ENCODE data around the gene SARS2.
"Not testable (repeated sequence)": the region's sequence is repeated elsewhere in the genome, so short reads cannot be mapped to it uniquely, and the experiment has no call there.

The SARS2 gene

DNA sequence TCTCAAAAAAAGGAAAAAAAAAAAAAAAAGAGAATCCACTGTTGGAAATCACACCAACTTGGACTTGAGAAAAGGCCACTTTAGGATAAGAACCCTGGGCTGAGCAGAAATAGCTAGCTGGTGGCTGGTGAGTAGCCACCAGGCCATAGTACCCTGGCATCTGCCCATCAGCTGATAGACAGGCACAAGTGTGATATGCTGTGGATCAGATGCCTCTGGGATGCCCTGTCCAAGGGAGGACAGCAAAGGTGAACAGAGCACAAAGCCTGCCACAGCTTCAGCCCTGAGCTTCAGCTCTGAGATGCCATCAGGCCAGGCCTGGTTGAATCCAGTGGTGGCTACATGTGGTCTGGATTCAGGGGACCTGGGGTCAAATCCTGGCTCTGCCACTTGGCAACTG, 39.9 kb downstream of the SARS2 start:
- no peak for DNase-seq

DNA sequence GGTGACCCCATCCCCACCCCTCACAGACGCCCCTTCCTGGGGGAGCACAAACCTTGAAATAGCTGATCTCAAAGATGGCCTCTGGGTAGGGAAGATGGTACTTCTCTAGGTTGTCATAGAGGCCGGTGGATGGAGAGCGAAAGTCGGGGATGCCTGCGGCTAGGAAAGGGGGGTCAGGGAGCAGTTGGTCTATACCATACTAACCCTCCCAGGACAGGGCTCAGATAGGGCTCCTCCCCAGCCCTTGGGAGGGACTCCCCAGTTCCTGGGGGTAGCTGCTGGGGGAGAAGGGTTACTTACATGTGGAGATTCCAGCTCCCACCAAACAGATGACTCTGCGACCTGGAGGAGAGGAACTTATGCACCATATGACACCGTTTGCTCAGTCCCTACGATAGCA, 40.8 kb downstream of the SARS2 start:
- DNase-seq = no peak

GRCh38 chr19:38888876-38889275, 41.7 kb downstream of the SARS2 start:
- no peak for DNase-seq

DNA sequence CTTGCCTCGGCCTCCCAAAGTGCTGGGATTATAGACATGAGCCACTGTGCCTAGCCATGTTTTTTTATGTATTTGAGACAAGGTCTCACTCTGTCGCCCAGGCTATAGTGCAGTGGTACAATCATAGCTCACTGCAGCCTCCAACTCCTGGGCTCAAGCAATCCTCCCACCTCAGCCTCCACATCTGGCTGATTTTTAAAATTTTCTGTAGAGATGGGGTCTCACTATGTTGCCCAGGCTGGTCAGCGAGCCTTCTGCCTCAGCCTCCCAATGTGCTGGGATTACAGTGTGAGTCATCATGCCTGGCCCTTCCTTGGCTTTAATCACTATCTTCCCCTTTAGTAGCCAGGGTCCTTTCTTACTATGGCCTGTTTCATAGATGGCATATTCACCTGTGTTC, 45.9 kb downstream of the SARS2 start:
- not testable (repeated sequence) for DNase-seq

DNA sequence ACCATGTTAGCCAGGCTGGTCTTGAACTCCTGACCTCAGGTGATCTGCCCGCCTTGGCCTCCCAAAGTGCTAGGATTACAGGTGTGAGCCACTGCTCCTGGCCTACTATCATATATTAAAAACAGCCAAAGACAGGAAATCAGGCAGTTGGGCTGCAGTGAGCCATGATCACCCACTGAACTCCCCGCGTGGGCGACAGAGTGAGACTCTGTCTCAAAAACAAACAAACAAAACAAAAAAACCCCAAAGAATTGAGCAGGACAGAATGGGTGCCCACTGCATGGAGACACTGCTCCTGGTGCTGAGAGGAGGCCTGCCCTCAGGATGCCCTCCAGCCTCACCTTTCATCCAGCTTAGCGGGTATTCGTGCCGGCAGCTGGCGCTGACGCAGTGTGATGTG, 47.3 kb downstream of the SARS2 start:
- no peak for DNase-seq

DNA sequence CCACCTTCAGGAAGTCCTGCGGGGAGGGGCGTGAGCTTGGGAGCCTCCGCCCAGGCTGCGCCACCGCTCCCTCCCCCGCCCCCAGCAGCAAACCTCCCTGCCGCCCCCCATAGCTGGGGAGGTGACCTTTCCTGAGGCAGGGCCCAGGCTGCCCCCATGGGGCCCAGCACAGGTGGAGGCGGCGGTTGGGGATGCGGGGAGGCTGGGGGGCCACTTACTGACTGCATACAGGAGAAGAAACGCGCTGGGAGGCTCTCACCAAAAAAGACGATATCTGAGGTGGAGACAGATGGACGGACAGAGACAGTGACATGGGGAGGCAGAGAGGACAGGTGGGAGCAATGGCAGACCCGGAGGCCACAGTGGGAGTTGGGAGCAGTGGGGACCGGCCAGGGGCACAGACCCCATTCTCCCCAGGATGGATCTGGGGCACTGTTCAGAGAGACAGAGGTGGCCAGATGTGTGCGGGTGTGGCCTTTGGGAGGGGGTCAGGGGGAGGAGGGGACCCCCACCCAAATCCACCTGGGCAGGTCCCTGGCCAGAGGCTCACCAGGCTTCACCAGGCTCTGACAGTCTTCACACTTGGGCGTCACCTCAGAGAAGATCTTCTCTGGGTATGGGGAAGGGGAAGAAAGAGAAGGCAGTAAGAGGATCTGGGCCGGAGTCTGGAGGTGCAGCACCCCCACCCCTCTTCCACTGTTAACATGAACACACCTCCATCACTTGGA, 49.5 kb downstream of the SARS2 start:
- no peak for DNase-seq

DNA sequence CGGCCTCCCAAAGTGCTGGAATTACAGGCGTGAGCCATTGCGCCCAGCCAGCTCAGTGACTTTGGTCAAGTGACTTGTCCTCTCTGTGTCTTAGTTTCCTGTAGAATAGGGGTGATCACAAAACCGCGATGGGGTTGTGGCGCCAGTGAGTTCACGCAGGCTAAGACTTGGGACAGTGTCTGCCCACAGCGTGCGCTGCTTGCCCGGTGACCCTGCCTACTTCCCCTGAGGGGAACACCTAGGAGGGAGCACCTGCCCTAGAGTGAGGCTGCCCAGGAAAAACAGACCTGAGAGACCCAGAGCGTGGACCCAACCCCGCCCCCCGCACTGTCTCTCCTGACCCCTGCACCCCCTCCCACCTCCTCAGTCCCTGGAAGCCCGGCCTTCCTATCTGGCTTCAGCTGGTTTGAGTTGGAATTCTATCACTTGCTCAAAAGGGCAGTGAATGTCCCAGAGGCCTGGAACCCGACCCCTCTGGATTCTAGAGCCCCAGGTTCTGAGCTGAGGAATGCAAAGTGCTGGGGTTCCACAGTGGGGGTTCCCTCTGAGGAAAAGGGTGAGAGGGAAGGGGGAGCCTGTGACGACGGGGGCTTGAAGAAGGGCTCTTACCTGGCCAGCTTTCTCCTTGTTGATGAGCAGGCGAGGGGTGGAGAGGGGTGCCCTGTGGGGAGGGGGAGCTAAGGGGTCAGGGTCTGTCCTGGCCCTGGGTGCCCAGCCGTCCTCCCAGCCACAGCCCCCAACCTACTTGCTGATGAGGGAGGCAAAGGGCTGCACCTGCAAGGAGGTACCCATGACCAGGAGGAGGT, 50.3 kb downstream of the SARS2 start:
- DNase-seq = no peak

DNA sequence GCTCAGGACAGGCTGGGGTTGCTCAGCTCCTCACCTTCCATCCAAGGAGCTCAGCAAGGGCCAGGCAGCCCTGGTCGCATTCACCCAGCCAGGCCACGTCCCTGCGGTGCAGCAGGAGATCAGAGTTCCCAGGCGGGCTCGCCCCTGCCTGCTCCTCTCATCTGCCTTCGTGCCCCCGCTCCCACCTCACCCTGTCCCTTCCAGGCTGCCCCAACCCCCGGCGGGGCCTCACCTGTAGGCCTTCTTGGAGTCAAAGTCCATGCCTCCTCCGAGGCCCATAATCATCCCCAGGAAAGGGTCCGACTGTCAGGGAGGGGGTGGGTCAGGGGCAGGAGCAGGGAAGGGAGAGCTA, 51.2 kb downstream of the SARS2 start:
- DNase-seq = no peak

DNA sequence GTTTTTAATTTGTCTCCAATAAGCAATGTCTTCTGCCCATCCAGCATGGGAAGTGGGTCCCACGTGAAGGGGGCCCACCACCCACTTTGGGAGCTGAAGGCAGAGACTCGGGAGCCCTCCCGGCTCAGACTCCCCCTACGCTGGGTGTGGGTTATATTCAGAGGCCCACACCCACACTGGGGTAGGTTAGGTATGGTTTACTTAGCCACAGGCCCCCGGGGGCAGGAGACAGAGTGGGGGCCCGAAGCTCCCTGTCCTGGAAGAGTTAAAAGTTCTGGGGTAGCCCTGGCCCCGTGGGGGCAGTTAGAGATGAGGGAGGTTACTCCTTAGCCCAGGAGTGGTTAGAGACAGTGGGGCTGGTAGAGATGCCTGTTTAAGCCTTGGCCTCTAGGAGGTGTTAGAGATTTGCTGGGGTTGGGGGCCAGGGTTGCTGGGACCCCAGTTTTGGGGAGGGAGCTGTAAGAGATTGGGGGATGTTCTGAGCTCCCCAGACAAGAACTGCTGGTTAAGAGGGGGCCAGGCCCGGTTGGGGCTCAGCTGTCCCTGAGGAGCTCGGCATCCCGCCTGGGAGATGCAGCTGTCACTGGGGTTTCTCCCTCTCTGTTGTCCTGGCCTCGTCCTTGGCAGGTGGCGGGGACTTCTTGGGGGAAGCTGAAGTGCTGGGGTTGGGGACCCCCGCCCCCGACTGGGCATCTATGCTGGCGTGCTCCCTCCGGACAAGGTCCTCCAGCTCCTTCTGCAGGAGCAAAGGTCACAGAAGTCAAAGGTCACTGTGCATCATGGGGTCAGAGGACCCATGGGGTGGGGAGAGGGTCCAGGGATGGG, 51.8 kb downstream of the SARS2 start:
- DNase-seq = no peak

DNA sequence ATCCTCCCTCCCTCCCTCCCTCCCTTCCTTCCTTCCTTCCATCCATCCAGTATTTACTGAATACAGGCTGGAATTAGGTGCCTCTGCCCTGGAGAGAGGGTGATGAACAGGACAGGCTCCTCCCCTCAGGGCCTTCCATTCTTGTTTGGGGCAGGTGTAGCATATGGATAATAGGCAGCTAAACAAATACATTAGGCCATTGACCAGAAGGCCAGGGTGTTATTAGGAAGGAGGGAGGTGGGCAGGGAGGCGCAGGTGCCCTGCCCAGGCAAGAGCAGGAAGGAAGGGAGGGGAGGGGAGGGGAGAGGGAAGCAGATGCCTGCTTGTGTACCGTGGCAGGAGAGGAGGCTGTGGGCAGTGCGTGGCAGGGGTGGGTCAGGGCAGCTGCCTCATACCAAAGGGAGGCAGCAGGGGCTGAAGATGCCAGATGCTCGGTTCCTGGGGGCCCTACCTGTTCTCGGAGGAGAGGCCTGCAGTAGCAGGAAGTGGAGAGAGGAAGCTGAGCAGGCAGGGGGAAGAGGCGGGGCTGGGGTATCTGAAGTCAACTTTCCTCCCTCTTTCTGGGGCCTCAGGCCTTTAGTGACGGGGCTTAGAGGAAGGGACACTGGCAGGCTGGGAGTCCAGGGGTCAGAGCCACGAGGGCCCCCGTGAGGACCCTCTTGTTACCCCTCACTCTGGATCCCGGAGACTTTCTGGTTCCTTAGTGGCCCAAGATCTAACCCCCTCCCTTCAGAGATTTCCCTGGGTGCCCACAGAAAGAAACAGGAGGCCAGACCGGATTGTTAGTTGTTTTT, 52.6 kb downstream of the SARS2 start, which contains the start of gene RINL:
TSS of gene RINL (minus strand) at position 495 of the 794 bp plus-strand sequence. CDS start 1,533 bp downstream, outside the sequence.
- DNase-seq = no peak

DNA sequence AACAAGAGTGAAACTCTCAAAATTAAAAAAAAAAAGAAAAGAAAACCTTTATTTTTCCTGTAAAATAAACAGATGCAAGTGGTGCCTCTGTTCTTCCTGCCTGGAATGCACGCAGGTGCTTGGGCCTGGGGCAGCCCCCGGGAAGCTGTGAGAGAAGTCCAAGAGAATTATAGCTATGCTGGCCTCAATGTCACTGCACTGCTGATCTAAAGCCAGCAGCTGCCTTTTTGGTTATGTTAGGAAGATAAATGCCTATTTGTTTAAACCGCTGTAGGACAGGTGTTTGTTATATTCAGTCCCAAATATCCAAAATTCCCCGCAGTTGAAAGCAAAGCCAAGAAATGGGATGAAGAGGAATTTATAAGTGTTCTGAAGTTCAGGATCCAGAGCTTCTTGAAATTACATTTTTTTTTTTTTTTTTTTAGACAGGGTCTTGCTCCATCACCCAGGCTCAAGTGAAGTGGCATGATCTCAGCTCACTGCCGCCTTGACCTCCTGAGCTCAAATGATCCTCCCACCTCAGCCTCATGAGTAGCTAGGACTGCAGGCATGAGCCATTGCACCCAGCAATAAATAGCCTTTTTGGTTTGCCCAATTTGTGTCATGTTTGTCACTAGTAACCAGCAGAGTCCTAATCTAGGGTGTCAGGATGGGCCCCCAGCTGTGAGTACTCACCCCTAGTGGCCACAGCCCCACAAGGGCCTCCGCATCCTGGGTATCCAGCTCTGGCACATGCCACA, 54.7 kb downstream of the SARS2 start:
- no peak for DNase-seq

DNA sequence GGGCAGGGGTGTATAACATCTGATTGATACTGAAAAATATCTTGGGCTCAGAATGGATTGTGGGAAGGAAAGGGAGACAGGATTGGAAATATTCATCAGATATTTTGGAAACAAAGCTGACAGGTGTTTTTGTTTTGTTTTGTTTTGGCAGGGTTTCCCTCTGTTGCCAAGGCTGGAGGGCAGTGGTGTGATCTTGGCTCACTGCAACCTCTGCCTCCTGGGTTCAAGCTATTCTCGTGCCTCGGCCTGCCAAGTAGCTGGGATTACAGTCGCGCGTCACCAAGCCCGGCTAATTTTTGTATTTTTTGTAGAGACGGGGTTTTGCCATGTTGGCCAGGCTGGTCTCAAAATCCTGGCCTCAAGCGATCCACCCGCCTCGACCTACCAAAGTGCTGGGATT, 57.2 kb downstream of the SARS2 start:
- DNase-seq = not testable (repeated sequence)

- no peak for DNase-seq
Measured at GRCh38 chr19:38870612-38871011, 60.0 kb downstream of the SARS2 start.

- DNase-seq = no peak
Measured at GRCh38 chr19:38869836-38870607, 60.5 kb downstream of the SARS2 start.

- DNase-seq = no peak
Measured at GRCh38 chr19:38869160-38869835, 61.3 kb downstream of the SARS2 start.

- no peak for DNase-seq
Measured at GRCh38 chr19:38868551-38868950, 62.0 kb downstream of the SARS2 start.

GRCh38 chr19:38867171-38867780, 63.3 kb downstream of the SARS2 start:
- DNase-seq = no peak

Data from NCI-H226 (cell line).